Endothelial cell of umbilical vein (primary cell): Measurements from ENCODE around the gene TUB. TPM values are rescaled to one million over a fixed set of nuclear protein-coding genes. Genes with fewer than 3 reads are reported as not detected.

Experiments used
- BruUV-seq: library from RNA; stranded (reverse); fragments of 400-500 nt; replicated peaks from 2 replicates; lab custom pipeline; 2021; lab: Mats Ljungman, UMichigan
- CTCF ChIA-PET: fragments of 300-600, 350-600 bp; sonication (Branson Sonifier 250); formaldehyde crosslinking; loops from one replicate; lab custom pipeline; 2021; ENCODE audit warnings: antibody characterized with exemption, inconsistent platforms; lab: Charles Lee
- POLR2A ChIA-PET: fragments of 300-600, 350-600 bp; sonication (Branson Sonifier 250); formaldehyde crosslinking; loops from one replicate; lab custom pipeline; 2021; ENCODE audit warnings: antibody characterized with exemption, inconsistent platforms; lab: Charles Lee
- DNase-seq: peaks from one replicate; pipeline ENCODE4 v3.0.0-alpha.2; 2011; ENCODE audit warnings: low read depth, low spot score
- FAIRE-seq: peaks from 2 replicates; lab custom pipeline; 2011; peaks lifted over from hg19 to GRCh38; lab: Jason Lieb, UNC
- H2AFZ ChIP-seq: 2 replicates; pipeline ENCODE4 v1.6.0; 2012; ENCODE audit warnings: low read depth, low read length, control low read depth, inconsistent platforms
- H3K27ac ChIP-seq: 2 replicates; pipeline ENCODE4 v1.5.1; 2011; ENCODE audit warnings: low read depth, mild to moderate bottlenecking, control low read depth, low read length, moderate library complexity; ENCODE audit not compliant: insufficient read depth
- H3K27me3 ChIP-seq, 2 experiments: 2 replicates each; pipeline versions ENCODE4 v1.6.0 to v1.6.1; 2011; ENCODE audit warnings: low read length in 2 of 2, mixed read lengths in 1 of 2; ENCODE audit not compliant: control insufficient read depth in 2 of 2, insufficient read depth in 2 of 2
- H3K36me3 ChIP-seq, 2 experiments: 2 replicates in 1 of 2; 3 replicates in 1 of 2; pipeline ENCODE4 v1.5.1; 2011; ENCODE audit warnings: low read length in 2 of 2, mild to moderate bottlenecking in 1 of 2, moderate library complexity in 1 of 2; ENCODE audit not compliant: control insufficient read depth in 2 of 2, insufficient read depth in 2 of 2; ENCODE audit errors: extremely low read depth in 1 of 2
- H3K4me1 ChIP-seq: 3 replicates; pipeline ENCODE4 v1.5.1; 2011; ENCODE audit warnings: mild to moderate bottlenecking, low read length; ENCODE audit not compliant: control insufficient read depth, insufficient read depth; ENCODE audit errors: extremely low read depth
- H3K4me2 ChIP-seq: 2 replicates; pipeline ENCODE4 v1.6.1; 2011; ENCODE audit warnings: low read length, control low read depth, mixed read lengths; ENCODE audit not compliant: insufficient read depth
- H3K4me3 ChIP-seq, 3 experiments: fragments of 200-600 bp in 1 of 3; sonication (generic), shearing (Covaris generic) in 1 of 3; replicated peaks in 1 of 3; 2 replicates each; pipeline ENCODE4 v1.5.1; 2011 to 2016; ENCODE audit warnings: control low read depth in 3 of 3, low read length in 3 of 3, mild to moderate bottlenecking in 2 of 3, inconsistent platforms in 1 of 3, low read depth in 1 of 3, moderate library complexity in 1 of 3; ENCODE audit not compliant: insufficient read depth in 1 of 3
- H3K79me2 ChIP-seq: 2 replicates; pipeline ENCODE4 v1.6.0; 2012; ENCODE audit warnings: low read length, inconsistent platforms; ENCODE audit not compliant: control insufficient read depth, insufficient read depth
- H3K9ac ChIP-seq: replicated peaks from 2 replicates; pipeline ENCODE3; 2011; ENCODE audit warnings: low read length, control low read depth; ENCODE audit not compliant: insufficient read depth; ENCODE audit errors: extremely low read depth
- H3K9me1 ChIP-seq: replicated peaks from 3 replicates; pipeline ENCODE4 v1.6.0; 2011; ENCODE audit warnings: mild to moderate bottlenecking, low read length; ENCODE audit not compliant: control insufficient read depth, insufficient read depth; ENCODE audit errors: extremely low read depth
- H3K9me3 ChIP-seq: replicated peaks from 2 replicates; pipeline ENCODE4 v1.5.1; 2012; ENCODE audit warnings: low read length, inconsistent platforms; ENCODE audit not compliant: control insufficient read depth, insufficient read depth
- H4K20me1 ChIP-seq: replicated peaks from 2 replicates; pipeline ENCODE3; 2011; ENCODE audit warnings: mild to moderate bottlenecking, low read length; ENCODE audit not compliant: control insufficient read depth, insufficient read depth; ENCODE audit errors: extremely low read depth
- EZH2 ChIP-seq: IDR thresholded peaks from 2 replicates; pipeline ENCODE4 v1.6.1; 2012; ENCODE audit warnings: borderline replicate concordance, low read depth, mild to moderate bottlenecking, moderate library complexity, low read length, inconsistent platforms; ENCODE audit not compliant: severe bottlenecking
- FOS ChIP-seq: IDR thresholded peaks from 2 replicates; pipeline ENCODE4 v1.6.1; 2011; ENCODE audit warnings: mild to moderate bottlenecking, low read length, moderate library complexity, borderline replicate concordance; ENCODE audit not compliant: insufficient read depth
- GATA2 ChIP-seq: IDR thresholded peaks from 2 replicates; pipeline ENCODE4 v1.7.0; 2011; ENCODE audit warnings: low read depth, mild to moderate bottlenecking, moderate library complexity, mixed read lengths, low read length; ENCODE audit not compliant: insufficient read length, insufficient read depth
- JUN ChIP-seq: IDR thresholded peaks from 2 replicates; pipeline ENCODE4 v1.6.1; 2011; ENCODE audit warnings: borderline replicate concordance, low read depth; ENCODE audit not compliant: insufficient read length, insufficient read depth
- MYC ChIP-seq: IDR thresholded peaks from one replicate; pipeline ENCODE4 v1.6.1; 2011; ENCODE audit warnings: mild to moderate bottlenecking, low read depth, low read length
- POLR2A ChIP-seq: IDR thresholded peaks from 2 replicates; pipeline ENCODE4 v1.6.1; 2012; ENCODE audit warnings: low read depth, mild to moderate bottlenecking, control low read depth, low read length
- POLR2AphosphoS5 ChIP-seq: IDR thresholded peaks from 2 replicates; pipeline ENCODE4 v1.6.1; 2012; ENCODE audit warnings: low read depth, mild to moderate bottlenecking, control low read depth, low read length, moderate library complexity; ENCODE audit not compliant: insufficient read depth
- dilution Hi-C: fragments of 300-500 bp; cut with MboI; formaldehyde crosslinking; loops from one replicate; pipeline ENCODE4 v1.15.0; 2019; ENCODE audit warnings: low sequenced_read_pairs; ENCODE audit not compliant: extremely low pct_ligation_motif_present
- intact Hi-C: fragments of 100-400 bp; cut with micrococcal nuclease; formaldehyde crosslinking; loops from one replicate; pipeline ENCODE4 v1.10.0; 2022
- polyA plus RNA-seq, 4 experiments: library from polyadenylated mRNA; depleted of rRNA in 3 of 4; stranded (reverse) in 3 of 4; unstranded in 1 of 4; fragments of >200 nt; gene quantifications; 2 replicates each; pipeline versions ENCODE4 v1.2.1 to v1.2.3, GENCODE V29; 2011 to 2012; ENCODE audit warnings: missing spikeins in 1 of 4
- total RNA-seq: library from RNA; stranded (reverse); gene quantifications from 2 replicates; pipeline ENCODE4 v1.2.3, GENCODE V29; 2021
- TF ChIP-seq, protein P1 (sequence below): IDR thresholded peaks from 2 replicates; pipeline ENCODE4 v1.6.1; 2011; ENCODE audit not compliant: insufficient read depth, insufficient read length

The TUB gene
- total and polyA plus RNA-seq, 2 donors (not counting 3 experiments of a cell fraction or from before 2014, with no cell fraction given): 2.3 to 3.9 TPM

DNA sequence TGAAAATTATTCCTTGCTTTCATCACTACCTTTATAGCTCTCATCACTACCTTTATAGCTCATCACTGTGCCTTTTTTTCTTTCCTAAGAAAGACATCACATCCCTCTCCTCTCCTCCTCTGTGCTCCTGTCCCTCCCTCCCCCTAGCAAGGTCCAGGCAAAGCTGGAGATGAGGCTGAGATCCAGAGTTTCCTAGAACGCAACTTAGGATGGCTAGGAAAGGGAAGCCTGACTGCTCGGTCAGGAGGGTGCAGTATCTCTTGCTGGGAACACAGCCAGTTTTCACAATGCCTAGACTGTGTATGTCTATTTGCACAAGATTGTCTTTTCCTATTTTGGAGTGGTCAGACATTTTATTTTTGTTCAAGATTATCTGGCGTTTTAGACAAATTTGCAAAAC is 24.7 kb downstream of the TUB start:
- Histone ChIP-seq H2AFZ (no peak overlapping the region), H3K27me3 (peaks cover 0 to 2% of the 10 kb centered on the region in 2 experiments), H3K4me1 (no peaks in the 10 kb centered on the region), H4K20me1 (no peaks in the 10 kb centered on the region), H3K27ac (no peak overlapping the region), H3K4me2 (no peak overlapping the region), H3K36me3 (no peaks in the 10 kb centered on the region), H3K9me3 (no peaks in the 10 kb centered on the region), H3K9ac (no peak overlapping the region), H3K4me3 (no peak overlapping the region), H3K9me1 (no peaks in the 10 kb centered on the region), H3K79me2 (no peaks in the 10 kb centered on the region)
- intact Hi-C loops: no loop called here
- ChIA-PET POLR2A (no interaction called here), CTCF (interaction anchor here (20.3 kb wide), 1 partner anchor 98 kb away, joined by 822 read pairs; no protein-coding TSS in a partner anchor)
- no TSS peak for BruUV-seq
- FAIRE-seq (no peak), DNase-seq (no peak)
- TF ChIP-seq POLR2AphosphoS5 (no peak), FOS (no peak), EZH2 (no peak), MYC (no peak), JUN (no peak), POLR2A (no peak), GATA2 (no peak)
- TF ChIP-seq, protein P1, sequence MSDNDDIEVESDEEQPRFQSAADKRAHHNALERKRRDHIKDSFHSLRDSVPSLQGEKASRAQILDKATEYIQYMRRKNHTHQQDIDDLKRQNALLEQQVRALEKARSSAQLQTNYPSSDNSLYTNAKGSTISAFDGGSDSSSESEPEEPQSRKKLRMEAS: no peak
- dilution Hi-C loops: no loop called here

DNA sequence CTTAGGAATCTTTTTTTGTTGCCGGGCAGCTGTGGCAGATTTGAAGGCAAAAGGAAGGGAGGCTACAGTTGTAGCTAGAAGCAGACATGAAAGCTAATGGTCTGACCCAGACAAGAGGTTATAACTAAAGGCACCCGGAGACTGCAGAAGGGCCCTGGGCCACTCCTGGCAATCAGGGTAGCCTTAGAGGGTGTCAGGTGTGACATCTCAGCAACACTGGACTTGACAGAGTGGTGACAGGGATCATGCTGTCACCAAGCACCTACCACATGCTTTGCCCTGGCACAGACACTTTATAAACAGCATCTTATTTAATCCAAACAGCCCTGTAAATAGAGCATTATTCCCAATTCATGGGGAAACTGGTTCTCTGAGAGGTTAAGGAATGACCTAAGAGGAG is 25.7 kb downstream of the TUB start:
- H3K9ac ChIP-seq: no peak overlapping the region
- BruUV-seq: no TSS peak
- intact Hi-C loops (no loop called here), dilution Hi-C loops (no loop called here)
- TF ChIP-seq FOS (no peak), MYC (no peak), POLR2AphosphoS5 (no peak), EZH2 (no peak)
- H3K9me3 ChIP-seq: no peaks in the 10 kb centered on the region
- no peaks in the 10 kb centered on the region for H3K79me2 ChIP-seq
- no peaks in the 10 kb centered on the region for H3K36me3 ChIP-seq
- H3K4me1 ChIP-seq: no peaks in the 10 kb centered on the region
- no peaks in the 10 kb centered on the region for H4K20me1 ChIP-seq
- no peak overlapping the region for H3K4me2 ChIP-seq
- DNase-seq (no peak), FAIRE-seq (no peak)
- ChIA-PET CTCF (no interaction called here), POLR2A (no interaction called here)
- no peak overlapping the region for H3K4me3 ChIP-seq
- H2AFZ ChIP-seq: no peak overlapping the region
- H3K27me3 ChIP-seq: peaks cover 0 to 2% of the 10 kb centered on the region in 2 experiments
- H3K9me1 ChIP-seq: no peaks in the 10 kb centered on the region
- no peak overlapping the region for H3K27ac ChIP-seq
